Peyer's patch (tissue), 4 donors: ENCODE results near the gene DCXR. TPM values are rescaled to one million over a fixed set of nuclear protein-coding genes. Genes with fewer than 3 reads are reported as not detected.

Experiments used
- DNase-seq, 3 donors: peaks; one replicate each; pipeline ENCODE4 v3.0.0-alpha.2; 2017 to 2019
- H3K27ac ChIP-seq, 4 donors: fragments of 200-600 bp; sonication (generic); one replicate each; pipeline ENCODE4 v1.5.1; 2016 to 2019
- H3K27me3 ChIP-seq, 2 donors: fragments of 200-600 bp; sonication (generic); one replicate each; pipeline ENCODE4 v1.5.1; 2019
- H3K36me3 ChIP-seq, 3 donors: fragments of 200-600 bp; sonication (generic); one replicate each; pipeline ENCODE4 v1.5.1; 2016 to 2019
- H3K4me1 ChIP-seq, 4 donors: fragments of 200-600 bp; sonication (generic); one replicate each; pipeline ENCODE4 v1.5.1; 2016 to 2019
- H3K4me3 ChIP-seq, 4 donors: fragments of 200-600 bp; sonication (generic); 1 replicate in 3 of 4; 2 replicates in 1 of 4; pipeline ENCODE4 v1.5.1; 2016 to 2019; ENCODE audit warnings: mild to moderate bottlenecking in 1 of 4
- H3K9me3 ChIP-seq, 4 donors: fragments of 200-600 bp; sonication (generic); one replicate each; pipeline ENCODE4 v1.5.1; 2016 to 2019; ENCODE audit warnings: mild to moderate bottlenecking in 1 of 4
- CTCF ChIP-seq, 6 experiments: fragments of 450-650 bp in 4 of 6; fragments of 200-600 bp in 2 of 6; sonication (generic) in 1 of 6; IDR thresholded peaks; one replicate each; pipeline ENCODE4 v1.5.1; 2017 to 2019; ENCODE audit warnings: antibody characterized with exemption in 6 of 6, mild to moderate bottlenecking in 3 of 6, moderate library complexity in 1 of 6
- POLR2A ChIP-seq, 2 donors: fragments of 450-650 bp; IDR thresholded peaks; one replicate each; pipeline ENCODE4 v1.5.1; 2017; ENCODE audit warnings: antibody characterized with exemption in 2 of 2, mild to moderate bottlenecking in 2 of 2, moderate library complexity in 2 of 2
- total RNA-seq, 4 donors: library from RNA; depleted of rRNA; stranded (reverse); fragments of >200 nt; gene quantifications; one replicate each; pipeline ENCODE4 v1.1.0, GENCODE V29; 2016

Gene DCXR
- total RNA-seq, 4 donors from 2014 or later = 68.5 to 104 (median 86.8) TPM

- no peaks in the 10 kb centered on the region for H3K27me3 ChIP-seq
- DNase-seq = no peak
- H3K27ac ChIP-seq = no peak overlapping the region
- peaks cover 0 to 5% (median 0%) of the 10 kb centered on the region in 3 donors for H3K36me3 ChIP-seq
- no peaks in the 10 kb centered on the region for H3K9me3 ChIP-seq
- H3K4me3 ChIP-seq = no peak overlapping the region
- H3K4me1 ChIP-seq = peaks cover 0 to 17% (median 0%) of the 10 kb centered on the region in 4 donors
- TF ChIP-seq CTCF (IDR thresholded peaks at IDR 0.05) (no peak), POLR2A (IDR thresholded peaks at IDR 0.05) (no peak)
These were observed 39.3 kb downstream of the DCXR start for GRCh38 chr17:81998212-81998611.

GRCh38 chr17:81996757-81997441 lies 40.6 kb downstream of the DCXR start:
- no peak for TF ChIP-seq CTCF (IDR thresholded peaks at IDR 0.05)
- no peak for TF ChIP-seq POLR2A (IDR thresholded peaks at IDR 0.05)
- Histone ChIP-seq H3K9me3 (no peaks in the 10 kb centered on the region), H3K27me3 (no peaks in the 10 kb centered on the region), H3K4me3 (no peak overlapping the region), H3K4me1 (peaks cover 0 to 24% (median 2%) of the 10 kb centered on the region in 4 donors), H3K36me3 (peaks cover 0 to 5% (median 0%) of the 10 kb centered on the region in 3 donors), H3K27ac (no peak overlapping the region)
- DNase-seq = no peak

- Histone ChIP-seq H3K27ac (no peak overlapping the region), H3K27me3 (no peaks in the 10 kb centered on the region), H3K36me3 (peaks cover 0 to 5% (median 0%) of the 10 kb centered on the region in 3 donors), H3K9me3 (no peaks in the 10 kb centered on the region), H3K4me1 (peaks cover 0 to 29% (median 2%) of the 10 kb centered on the region in 4 donors), H3K4me3 (no peak overlapping the region)
- TF ChIP-seq CTCF (IDR thresholded peaks at IDR 0.05) = no peak
- no peak for TF ChIP-seq POLR2A (IDR thresholded peaks at IDR 0.05)
- DNase-seq = no peak
These were observed 41.2 kb downstream of the DCXR start for GRCh38 chr17:81996232-81996756.

- no peak overlapping the region for H3K27ac ChIP-seq
- no peak for DNase-seq
- TF ChIP-seq CTCF (IDR thresholded peaks at IDR 0.05) = no peak
- no peak for TF ChIP-seq POLR2A (IDR thresholded peaks at IDR 0.05)
- peaks cover 0 to 5% (median 0%) of the 10 kb centered on the region in 3 donors for H3K36me3 ChIP-seq
- H3K27me3 ChIP-seq = no peaks in the 10 kb centered on the region
- no peaks in the 10 kb centered on the region for H3K9me3 ChIP-seq
- H3K4me3 ChIP-seq = no peak overlapping the region
- peaks cover 0 to 29% (median 2%) of the 10 kb centered on the region in 4 donors for H3K4me1 ChIP-seq
These were observed 41.9 kb downstream of the DCXR start for GRCh38 chr17:81995463-81996231.

- DNase-seq = no peak
- Histone ChIP-seq H3K27ac (no peak overlapping the region), H3K9me3 (no peaks in the 10 kb centered on the region), H3K27me3 (no peaks in the 10 kb centered on the region), H3K36me3 (peaks cover 0 to 5% (median 0%) of the 10 kb centered on the region in 3 donors), H3K4me1 (peaks cover 0 to 24% (median 2%) of the 10 kb centered on the region in 4 donors), H3K4me3 (no peak overlapping the region)
- no peak for TF ChIP-seq CTCF (IDR thresholded peaks at IDR 0.05)
- no peak for TF ChIP-seq POLR2A (IDR thresholded peaks at IDR 0.05)
These were observed 42.7 kb downstream of the DCXR start for GRCh38 chr17:81994593-81995462.
